Neutrophil (primary cell): ENCODE data around the gene HPCAL1.
"Not testable (repeated sequence)": the region's sequence is repeated elsewhere in the genome, so short reads cannot be mapped to it uniquely, and the experiment has no call there.

Experiments
- H3K27ac ChIP-seq: fragments of 200-600 bp; sonication (generic); 2 replicates; pipeline ENCODE4 v1.5.1; 2016; ENCODE audit warnings: mild to moderate bottlenecking, moderate library complexity
- H3K27me3 ChIP-seq: fragments of 200-600 bp; sonication (generic); 2 replicates; pipeline ENCODE4 v1.6.0; 2016; ENCODE audit warnings: mild to moderate bottlenecking
- H3K36me3 ChIP-seq: fragments of 200-600 bp; sonication (generic); 2 replicates; pipeline ENCODE4 v1.5.1; 2017
- H3K4me1 ChIP-seq, 2 experiments: fragments of 200-600 bp in 1 of 2; sonication (generic) in 1 of 2; 1 replicate in 1 of 2; 2 replicates in 1 of 2; pipeline versions ENCODE4 v1.5.1 to v1.6.1; 2013 to 2016; ENCODE audit warnings: low read depth in 1 of 2, low read length in 1 of 2, mild to moderate bottlenecking in 1 of 2, moderate library complexity in 1 of 2; ENCODE audit not compliant: control insufficient read depth in 1 of 2, insufficient read depth in 1 of 2
- H3K4me3 ChIP-seq, 2 experiments: fragments of 200-600 bp in 1 of 2; sonication (generic) in 1 of 2; 1 replicate in 1 of 2; 2 replicates in 1 of 2; pipeline ENCODE4 v1.5.1; 2013 to 2016; ENCODE audit warnings: low read depth in 1 of 2, low read length in 1 of 2, mild to moderate bottlenecking in 1 of 2, moderate library complexity in 1 of 2
- H3K9me3 ChIP-seq: fragments of 200-600 bp; sonication (generic); 2 replicates; pipeline ENCODE4 v1.5.1; 2016
- CTCF ChIP-seq: fragments of 200-600 bp; sonication (generic); IDR thresholded peaks from 2 replicates; pipeline ENCODE4 v1.5.1; 2016; ENCODE audit warnings: antibody characterized with exemption

HPCAL1 gene

GRCh38 chr2:10438688-10439087 is 136.0 kb downstream of the HPCAL1 start:
- Histone ChIP-seq H3K4me1 (peaks cover 0 to 6% of the 10 kb centered on the region in 2 experiments), H3K9me3 (no peaks in the 10 kb centered on the region), H3K27me3 (no peaks in the 10 kb centered on the region), H3K4me3 (no peak overlapping the region), H3K27ac (no peak overlapping the region), H3K36me3 (peaks cover 44% of the 10 kb centered on the region)
- no peak for TF ChIP-seq CTCF

GRCh38 chr2:10439185-10439879 is 136.6 kb downstream of the HPCAL1 start:
- TF ChIP-seq CTCF, result no peak
- Histone ChIP-seq H3K27ac (no peak overlapping the region), H3K27me3 (no peaks in the 10 kb centered on the region), H3K9me3 (no peaks in the 10 kb centered on the region), H3K4me3 (no peak overlapping the region), H3K4me1 (peaks cover 0 to 6% of the 10 kb centered on the region in 2 experiments), H3K36me3 (peaks cover 49% of the 10 kb centered on the region)

GRCh38 chr2:10439971-10440370 is 137.3 kb downstream of the HPCAL1 start:
- peaks cover 0 to 2% of the 10 kb centered on the region in 2 experiments for H3K4me1 ChIP-seq
- H3K36me3 ChIP-seq, result peaks cover 54% of the 10 kb centered on the region
- no peak for TF ChIP-seq CTCF
- no peaks in the 10 kb centered on the region for H3K9me3 ChIP-seq
- no peaks in the 10 kb centered on the region for H3K27me3 ChIP-seq
- no peak overlapping the region for H3K27ac ChIP-seq
- H3K4me3 ChIP-seq, result no peak overlapping the region

GRCh38 chr2:10440736-10441135 is 138.0 kb downstream of the HPCAL1 start:
- Histone ChIP-seq H3K4me1 (no peaks in the 10 kb centered on the region), H3K4me3 (no peak overlapping the region), H3K27ac (no peak overlapping the region), H3K9me3 (no peaks in the 10 kb centered on the region), H3K36me3 (peaks cover 54% of the 10 kb centered on the region), H3K27me3 (no peaks in the 10 kb centered on the region)
- TF ChIP-seq CTCF, result no peak

GRCh38 chr2:10441948-10442347 is 139.2 kb downstream of the HPCAL1 start:
- TF ChIP-seq CTCF, result no peak
- Histone ChIP-seq H3K27me3 (no peaks in the 10 kb centered on the region), H3K27ac (no peak overlapping the region), H3K4me3 (no peak overlapping the region), H3K9me3 (no peaks in the 10 kb centered on the region), H3K4me1 (peaks cover 0 to 2% of the 10 kb centered on the region in 2 experiments), H3K36me3 (peaks cover 54% of the 10 kb centered on the region)

- H3K4me3 ChIP-seq, H3K27ac ChIP-seq, H3K27me3 ChIP-seq, H3K4me1 ChIP-seq, H3K9me3 ChIP-seq: not testable (repeated sequence)
- H3K36me3 ChIP-seq, result peaks cover 54% of the 10 kb centered on the region
These were observed 139.9 kb downstream of the HPCAL1 start for GRCh38 chr2:10442469-10443126.
